H1 (cell line): ENCODE results near the gene MBD3L1. TPM values are rescaled to one million over a fixed set of nuclear protein-coding genes. Genes with fewer than 3 reads are reported as not detected.

Experiments
- KDM1A ChIP-seq: fragments of 200-600, 300-600 bp; sonication (generic); IDR thresholded peaks from 2 replicates; pipeline ENCODE4 v1.7.1; 2016; ENCODE audit warnings: mild to moderate bottlenecking, low read length, borderline replicate concordance
- polyA plus RNA-seq, 7 experiments: library from polyadenylated mRNA; depleted of rRNA in 3 of 7; stranded (reverse) in 5 of 7; unstranded in 2 of 7; fragments of >200 nt in 5 of 7; fragments of 200-250 nt in 2 of 7; gene quantifications; 1 replicate in 5 of 7; 2 replicates in 1 of 7; 4 replicates in 1 of 7; pipeline versions ENCODE4 v1.2.1 to v1.2.3, GENCODE V29; 2011 to 2013; ENCODE audit warnings: missing spikeins in 2 of 7, mixed read lengths in 2 of 7
- total RNA-seq: library from RNA; stranded (reverse); fragmentation: NEBNext Ultra II Directional; extraction: Animal tissue kit (Norgen Biotek cat#: 25700); gene quantifications from 2 replicates; pipeline ENCODE4 v1.2.1, GENCODE V29; 2021

The MBD3L1 gene
- total and polyA plus RNA-seq, 2 of the 8 experiments (the other 6 are each of a cell fraction or from before 2014, with no cell fraction given): not detected

GRCh38 chr19:8814176-8814575 lies 18.0 kb upstream of the MBD3L1 start (continued):
- no peak for TF ChIP-seq KDM1A
